Peyer's patch (tissue), 4 donors: Measurements from ENCODE around the gene KDM2B. TPM values are rescaled to one million over a fixed set of nuclear protein-coding genes. Genes with fewer than 3 reads are reported as not detected.
"Not testable (repeated sequence)": the region's sequence is repeated elsewhere in the genome, so short reads cannot be mapped to it uniquely, and the experiment has no call there.

Experiments
- DNase-seq, 3 donors: peaks; one replicate each; pipeline ENCODE4 v3.0.0-alpha.2; 2017 to 2019
- H3K27ac ChIP-seq, 4 donors: fragments of 200-600 bp; sonication (generic); one replicate each; pipeline ENCODE4 v1.5.1; 2016 to 2019
- H3K27me3 ChIP-seq, 2 donors: fragments of 200-600 bp; sonication (generic); one replicate each; pipeline ENCODE4 v1.5.1; 2019
- H3K36me3 ChIP-seq, 3 donors: fragments of 200-600 bp; sonication (generic); one replicate each; pipeline ENCODE4 v1.5.1; 2016 to 2019
- H3K4me1 ChIP-seq, 4 donors: fragments of 200-600 bp; sonication (generic); one replicate each; pipeline ENCODE4 v1.5.1; 2016 to 2019
- H3K4me3 ChIP-seq, 4 donors: fragments of 200-600 bp; sonication (generic); 1 replicate in 3 of 4; 2 replicates in 1 of 4; pipeline ENCODE4 v1.5.1; 2016 to 2019; ENCODE audit warnings: mild to moderate bottlenecking in 1 of 4
- H3K9me3 ChIP-seq, 4 donors: fragments of 200-600 bp; sonication (generic); one replicate each; pipeline ENCODE4 v1.5.1; 2016 to 2019; ENCODE audit warnings: mild to moderate bottlenecking in 1 of 4
- POLR2A ChIP-seq, 2 donors: fragments of 450-650 bp; IDR thresholded peaks; one replicate each; pipeline ENCODE4 v1.5.1; 2017; ENCODE audit warnings: antibody characterized with exemption in 2 of 2, mild to moderate bottlenecking in 2 of 2, moderate library complexity in 2 of 2
- total RNA-seq, 4 donors: library from RNA; depleted of rRNA; stranded (reverse); fragments of >200 nt; gene quantifications; one replicate each; pipeline ENCODE4 v1.1.0, GENCODE V29; 2016
- TF ChIP-seq, protein P1 (sequence below), 6 experiments: fragments of 450-650 bp in 4 of 6; fragments of 200-600 bp in 2 of 6; sonication (generic) in 1 of 6; IDR thresholded peaks; one replicate each; pipeline ENCODE4 v1.5.1; 2017 to 2019; ENCODE audit warnings: antibody characterized with exemption in 6 of 6, mild to moderate bottlenecking in 3 of 6, moderate library complexity in 1 of 6

Gene KDM2B
- total RNA-seq, 4 donors from 2014 or later = 10.0 to 115 (median 33.7) TPM

DNA sequence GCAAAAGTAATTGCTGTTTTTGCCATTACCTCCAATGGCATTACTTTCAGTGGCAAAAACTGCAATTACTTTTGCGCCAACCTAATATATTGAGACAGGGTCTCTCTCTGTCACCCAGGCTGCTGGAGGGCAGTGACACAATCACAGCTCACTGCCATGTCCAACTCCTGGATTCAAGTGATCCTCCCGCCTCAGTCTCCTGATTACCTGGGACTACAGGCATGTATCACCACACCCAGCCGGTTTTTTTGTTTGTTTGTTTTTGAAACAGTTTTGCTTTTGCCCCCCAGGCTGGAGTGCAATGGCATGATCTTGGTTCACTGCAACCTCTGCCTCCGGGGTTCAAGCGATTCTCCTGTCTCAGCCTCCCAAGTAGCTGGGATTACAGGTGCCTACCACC lies 15.7 kb upstream of the KDM2B start:
- no peak overlapping the region for H3K27ac ChIP-seq
- DNase-seq = no peak
- H3K4me1 ChIP-seq = peaks cover 0 to 7% (median under 1%) of the 10 kb centered on the region in 4 donors
- no peaks in the 10 kb centered on the region for H3K36me3 ChIP-seq
- no peaks in the 10 kb centered on the region for H3K27me3 ChIP-seq
- no peak overlapping the region for H3K4me3 ChIP-seq
- TF ChIP-seq POLR2A (IDR thresholded peaks at IDR 0.05) = no peak
- TF ChIP-seq, protein P1, sequence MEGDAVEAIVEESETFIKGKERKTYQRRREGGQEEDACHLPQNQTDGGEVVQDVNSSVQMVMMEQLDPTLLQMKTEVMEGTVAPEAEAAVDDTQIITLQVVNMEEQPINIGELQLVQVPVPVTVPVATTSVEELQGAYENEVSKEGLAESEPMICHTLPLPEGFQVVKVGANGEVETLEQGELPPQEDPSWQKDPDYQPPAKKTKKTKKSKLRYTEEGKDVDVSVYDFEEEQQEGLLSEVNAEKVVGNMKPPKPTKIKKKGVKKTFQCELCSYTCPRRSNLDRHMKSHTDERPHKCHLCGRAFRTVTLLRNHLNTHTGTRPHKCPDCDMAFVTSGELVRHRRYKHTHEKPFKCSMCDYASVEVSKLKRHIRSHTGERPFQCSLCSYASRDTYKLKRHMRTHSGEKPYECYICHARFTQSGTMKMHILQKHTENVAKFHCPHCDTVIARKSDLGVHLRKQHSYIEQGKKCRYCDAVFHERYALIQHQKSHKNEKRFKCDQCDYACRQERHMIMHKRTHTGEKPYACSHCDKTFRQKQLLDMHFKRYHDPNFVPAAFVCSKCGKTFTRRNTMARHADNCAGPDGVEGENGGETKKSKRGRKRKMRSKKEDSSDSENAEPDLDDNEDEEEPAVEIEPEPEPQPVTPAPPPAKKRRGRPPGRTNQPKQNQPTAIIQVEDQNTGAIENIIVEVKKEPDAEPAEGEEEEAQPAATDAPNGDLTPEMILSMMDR (IDR thresholded peaks at IDR 0.05) = no peak
- no peaks in the 10 kb centered on the region for H3K9me3 ChIP-seq

DNA sequence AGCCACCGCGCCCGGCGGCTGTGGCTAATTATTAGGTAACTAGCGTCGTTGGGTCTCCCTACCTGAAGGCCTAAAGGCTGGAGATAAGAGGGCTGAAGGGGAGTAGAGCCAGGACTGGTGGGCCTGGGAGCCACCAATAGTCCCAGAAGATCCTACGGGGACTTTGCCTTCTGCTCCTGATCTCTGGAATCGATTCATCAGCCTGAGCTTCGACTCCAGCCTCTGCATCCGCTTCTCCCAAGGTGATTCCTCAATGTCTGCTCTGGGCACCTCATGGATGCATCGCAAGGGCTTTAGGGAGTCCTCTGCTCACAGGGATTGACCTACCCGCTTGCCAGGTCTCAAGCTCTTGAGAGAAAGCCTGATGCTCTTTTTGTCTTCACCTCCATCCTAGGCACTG lies 14.7 kb upstream of the KDM2B start:
- H3K27me3 ChIP-seq = no peaks in the 10 kb centered on the region
- no peaks in the 10 kb centered on the region for H3K9me3 ChIP-seq
- TF ChIP-seq, protein P1 (IDR thresholded peaks at IDR 0.05) = no peak
- TF ChIP-seq POLR2A (IDR thresholded peaks at IDR 0.05) = no peak
- DNase-seq = no peak
- H3K36me3 ChIP-seq = no peaks in the 10 kb centered on the region
- no peak overlapping the region for H3K27ac ChIP-seq
- no peak overlapping the region for H3K4me3 ChIP-seq
- peaks cover 0 to 7% (median 0%) of the 10 kb centered on the region in 4 donors for H3K4me1 ChIP-seq

DNA sequence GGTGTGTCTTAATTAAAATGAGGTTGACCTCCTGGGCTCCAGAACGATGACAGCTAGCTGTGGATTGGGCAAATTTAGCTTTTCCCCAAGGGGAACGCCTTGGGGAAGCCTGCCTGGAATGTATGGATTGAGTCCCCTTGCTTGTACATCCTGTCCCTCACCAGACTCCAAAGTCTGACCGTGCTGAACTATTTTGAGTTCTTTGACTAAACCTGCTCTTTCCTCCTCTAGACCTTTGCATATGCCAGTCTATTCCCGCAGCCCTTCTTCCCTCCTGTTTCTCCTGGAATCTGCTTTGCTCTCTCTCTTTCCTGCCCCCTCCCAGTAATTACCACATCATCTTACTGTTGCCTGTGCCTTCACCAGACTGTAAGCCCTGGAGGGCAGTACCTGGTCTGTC lies 11.5 kb upstream of the KDM2B start:
- no peaks in the 10 kb centered on the region for H3K36me3 ChIP-seq
- H3K4me1 ChIP-seq = peaks cover 0 to 7% (median 0%) of the 10 kb centered on the region in 4 donors
- DNase-seq = no peak
- no peaks in the 10 kb centered on the region for H3K9me3 ChIP-seq
- H3K27ac ChIP-seq = peak overlapping the region in 1 of 4 donors; percentile 85
- no peaks in the 10 kb centered on the region for H3K27me3 ChIP-seq
- no peak overlapping the region for H3K4me3 ChIP-seq
- no peak for TF ChIP-seq POLR2A (IDR thresholded peaks at IDR 0.05)
- TF ChIP-seq, protein P1 (IDR thresholded peaks at IDR 0.05) = no peak

DNA sequence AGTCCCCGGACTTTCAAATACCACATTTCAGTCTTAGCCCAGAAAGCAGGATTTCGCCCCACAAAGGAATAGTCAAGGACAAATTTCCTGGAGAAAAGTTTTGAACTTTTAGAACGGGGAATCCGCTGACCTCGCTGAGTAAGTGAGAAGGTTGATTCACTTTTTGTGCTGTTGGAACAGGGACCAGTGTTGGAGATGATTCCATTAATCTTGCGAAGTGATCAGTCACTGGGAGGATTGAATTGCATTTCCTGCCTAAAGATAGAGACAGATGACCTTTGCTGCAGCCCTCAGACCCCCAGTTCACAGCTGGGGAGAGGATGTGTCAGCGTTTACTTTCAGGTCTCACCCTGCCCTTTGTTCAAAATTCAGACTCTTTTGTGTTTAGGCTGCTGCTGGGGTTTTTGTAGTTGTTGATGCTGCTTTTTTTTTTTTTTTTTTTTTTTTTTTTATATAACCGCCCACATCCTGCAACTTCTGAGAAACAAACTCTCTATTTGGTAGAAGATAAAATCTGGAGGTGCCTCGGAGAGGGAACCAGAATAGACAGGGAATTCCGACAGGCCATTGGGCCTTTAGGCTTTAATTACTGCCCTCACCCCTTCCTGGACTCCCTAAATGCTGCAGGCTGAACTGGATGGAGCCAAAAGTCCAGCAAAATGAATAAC lies 9.8 kb upstream of the KDM2B start:
- Histone ChIP-seq H3K4me3 (peak overlapping the region; percentile 7 to 39 (median 26)), H3K9me3 (no peaks in the 10 kb centered on the region), H3K4me1 (peaks cover 0 to 7% (median 0%) of the 10 kb centered on the region in 4 donors), H3K27me3 (no peaks in the 10 kb centered on the region), H3K27ac (peak overlapping the region; percentile 83 to 96 (median 88)), H3K36me3 (no peaks in the 10 kb centered on the region)
- TF ChIP-seq, protein P1 (IDR thresholded peaks at IDR 0.05) = no peak
- peak in 1 of 2 donors; percentile 16 for TF ChIP-seq POLR2A (IDR thresholded peaks at IDR 0.05)
- DNase-seq = peak in 2 of 3 donors; percentile 46 to 68

DNA sequence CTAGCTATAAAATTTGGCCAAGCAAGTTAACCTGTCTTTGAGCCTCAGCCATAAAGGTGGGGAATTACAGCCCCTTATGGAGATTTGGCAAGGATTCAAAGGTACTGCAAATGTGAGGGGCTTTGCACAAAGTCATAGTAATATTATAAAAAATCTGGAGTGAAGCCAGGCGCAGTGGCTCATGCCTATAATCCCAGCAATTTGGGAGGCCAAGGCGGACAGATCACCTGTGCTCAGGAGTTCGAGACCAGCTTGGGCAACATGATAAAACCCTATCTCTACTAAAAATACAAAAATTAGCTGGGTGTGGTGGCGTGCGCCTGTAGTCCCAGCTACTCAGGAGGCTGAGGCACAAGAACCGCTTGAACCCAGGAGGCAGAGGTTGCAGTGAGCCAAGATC lies 4.1 kb upstream of the KDM2B start:
- H3K4me3 ChIP-seq, H3K36me3 ChIP-seq, H3K9me3 ChIP-seq, H3K27ac ChIP-seq, DNase-seq, H3K27me3 ChIP-seq: not testable (repeated sequence)
- H3K4me1 ChIP-seq = peaks cover 0 to 22% (median 2%) of the 10 kb centered on the region in 4 donors

DNA sequence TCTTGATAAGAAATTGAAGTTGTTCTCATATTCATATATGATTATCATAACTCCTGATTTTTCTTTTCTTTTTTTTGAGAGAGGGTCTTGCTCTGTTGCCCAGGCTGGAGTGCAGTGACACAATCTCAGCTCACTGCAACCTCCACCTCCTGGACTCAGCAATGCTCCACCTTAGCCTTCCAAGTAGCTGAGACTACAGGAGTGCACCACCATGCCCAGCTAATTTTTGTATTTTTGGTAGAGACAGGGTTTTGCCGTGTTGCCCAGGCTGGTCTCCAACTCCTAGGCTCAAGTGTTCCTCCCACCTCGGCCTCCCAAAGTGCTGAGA lies 2.5 kb upstream of the KDM2B start:
- Histone ChIP-seq H3K4me1 (peaks cover 0 to 32% (median 5%) of the 10 kb centered on the region in 4 donors), H3K27ac (peak overlapping the region in 1 of 4 donors; percentile 3)
- not testable (repeated sequence) for DNase-seq, H3K36me3 ChIP-seq, H3K9me3 ChIP-seq, H3K4me3 ChIP-seq, H3K27me3 ChIP-seq
